OCI-LY1 (cell line): Measurements from ENCODE around the gene SPTB.

Experiments
- CTCF ChIP-seq: fragments of 200-600 bp; sonication (generic), shearing (Covaris generic); IDR thresholded peaks from 2 replicates; pipeline ENCODE4 v1.5.1; 2017; ENCODE audit warnings: mild to moderate bottlenecking, antibody characterized with exemption, low read length, moderate library complexity, mixed read lengths
- EZH2 ChIP-seq: fragments of 200-600 bp; sonication (generic), shearing (Covaris generic); IDR thresholded peaks from 2 replicates; pipeline ENCODE4 v1.8.0; 2017; ENCODE audit warnings: borderline replicate concordance, mixed run types, mild to moderate bottlenecking, antibody characterized with exemption, low read length, moderate library complexity, mixed read lengths

GRCh38 chr14:64741200-64741599, 138.5 kb downstream of the SPTB start:
- TF ChIP-seq CTCF: no peak
- TF ChIP-seq EZH2: no peak
